ENCODE data around the gene KCNS3.

Gene KCNS3

DNA sequence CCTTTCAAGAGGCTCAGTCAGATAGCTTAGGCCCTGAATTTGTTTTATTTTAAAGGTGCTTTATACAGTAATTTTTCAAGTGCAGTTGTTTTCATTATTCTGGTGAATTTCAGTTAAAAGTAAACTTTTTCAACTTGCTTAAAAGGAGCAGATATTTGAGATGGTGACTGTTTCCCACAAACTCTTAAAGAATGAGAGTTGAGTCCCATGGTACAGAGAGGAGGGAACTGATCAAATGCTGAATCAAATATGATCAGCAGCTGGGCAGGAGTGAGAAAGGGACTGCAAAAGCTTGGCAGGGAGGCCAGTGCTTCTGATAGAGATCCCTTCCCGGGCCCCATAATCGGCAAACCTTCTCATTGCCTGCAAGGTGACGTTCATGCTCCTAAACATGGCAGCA, 91.2 kb downstream of the KCNS3 start:
- no peak for TF ChIP-seq GABPA (IDR thresholded peaks at IDR 0.05; ENCODE audit: low read depth)
- TF ChIP-seq, protein P1, sequence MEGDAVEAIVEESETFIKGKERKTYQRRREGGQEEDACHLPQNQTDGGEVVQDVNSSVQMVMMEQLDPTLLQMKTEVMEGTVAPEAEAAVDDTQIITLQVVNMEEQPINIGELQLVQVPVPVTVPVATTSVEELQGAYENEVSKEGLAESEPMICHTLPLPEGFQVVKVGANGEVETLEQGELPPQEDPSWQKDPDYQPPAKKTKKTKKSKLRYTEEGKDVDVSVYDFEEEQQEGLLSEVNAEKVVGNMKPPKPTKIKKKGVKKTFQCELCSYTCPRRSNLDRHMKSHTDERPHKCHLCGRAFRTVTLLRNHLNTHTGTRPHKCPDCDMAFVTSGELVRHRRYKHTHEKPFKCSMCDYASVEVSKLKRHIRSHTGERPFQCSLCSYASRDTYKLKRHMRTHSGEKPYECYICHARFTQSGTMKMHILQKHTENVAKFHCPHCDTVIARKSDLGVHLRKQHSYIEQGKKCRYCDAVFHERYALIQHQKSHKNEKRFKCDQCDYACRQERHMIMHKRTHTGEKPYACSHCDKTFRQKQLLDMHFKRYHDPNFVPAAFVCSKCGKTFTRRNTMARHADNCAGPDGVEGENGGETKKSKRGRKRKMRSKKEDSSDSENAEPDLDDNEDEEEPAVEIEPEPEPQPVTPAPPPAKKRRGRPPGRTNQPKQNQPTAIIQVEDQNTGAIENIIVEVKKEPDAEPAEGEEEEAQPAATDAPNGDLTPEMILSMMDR (IDR thresholded peaks at IDR 0.05; ENCODE audit: insufficient read depth, low read length), result no peak
- no peak for TF ChIP-seq SPI1 (IDR thresholded peaks at IDR 0.05; ENCODE audit: borderline replicate concordance, low read depth)
- TF ChIP-seq, protein P2, sequence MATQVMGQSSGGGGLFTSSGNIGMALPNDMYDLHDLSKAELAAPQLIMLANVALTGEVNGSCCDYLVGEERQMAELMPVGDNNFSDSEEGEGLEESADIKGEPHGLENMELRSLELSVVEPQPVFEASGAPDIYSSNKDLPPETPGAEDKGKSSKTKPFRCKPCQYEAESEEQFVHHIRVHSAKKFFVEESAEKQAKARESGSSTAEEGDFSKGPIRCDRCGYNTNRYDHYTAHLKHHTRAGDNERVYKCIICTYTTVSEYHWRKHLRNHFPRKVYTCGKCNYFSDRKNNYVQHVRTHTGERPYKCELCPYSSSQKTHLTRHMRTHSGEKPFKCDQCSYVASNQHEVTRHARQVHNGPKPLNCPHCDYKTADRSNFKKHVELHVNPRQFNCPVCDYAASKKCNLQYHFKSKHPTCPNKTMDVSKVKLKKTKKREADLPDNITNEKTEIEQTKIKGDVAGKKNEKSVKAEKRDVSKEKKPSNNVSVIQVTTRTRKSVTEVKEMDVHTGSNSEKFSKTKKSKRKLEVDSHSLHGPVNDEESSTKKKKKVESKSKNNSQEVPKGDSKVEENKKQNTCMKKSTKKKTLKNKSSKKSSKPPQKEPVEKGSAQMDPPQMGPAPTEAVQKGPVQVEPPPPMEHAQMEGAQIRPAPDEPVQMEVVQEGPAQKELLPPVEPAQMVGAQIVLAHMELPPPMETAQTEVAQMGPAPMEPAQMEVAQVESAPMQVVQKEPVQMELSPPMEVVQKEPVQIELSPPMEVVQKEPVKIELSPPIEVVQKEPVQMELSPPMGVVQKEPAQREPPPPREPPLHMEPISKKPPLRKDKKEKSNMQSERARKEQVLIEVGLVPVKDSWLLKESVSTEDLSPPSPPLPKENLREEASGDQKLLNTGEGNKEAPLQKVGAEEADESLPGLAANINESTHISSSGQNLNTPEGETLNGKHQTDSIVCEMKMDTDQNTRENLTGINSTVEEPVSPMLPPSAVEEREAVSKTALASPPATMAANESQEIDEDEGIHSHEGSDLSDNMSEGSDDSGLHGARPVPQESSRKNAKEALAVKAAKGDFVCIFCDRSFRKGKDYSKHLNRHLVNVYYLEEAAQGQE (IDR thresholded peaks at IDR 0.05; ENCODE audit: insufficient replicate concordance, low read depth), result no peak
- no peak for TF ChIP-seq POLR2AphosphoS5 (IDR thresholded peaks at IDR 0.05; ENCODE audit: low read depth)
- Histone ChIP-seq H3K27me3 (ENCODE audit: insufficient read depth, poor library complexity, severe bottlenecking) (no peaks in the 10 kb centered on the region), H3K4me3 (replicated peaks; ENCODE audit: insufficient read depth, low read length) (no peak overlapping the region), H3K27ac (replicated peaks) (no peak overlapping the region)
- no peak for DNase-seq (ENCODE audit: low read depth in 1 of 2, low spot score in 1 of 2)

DNA sequence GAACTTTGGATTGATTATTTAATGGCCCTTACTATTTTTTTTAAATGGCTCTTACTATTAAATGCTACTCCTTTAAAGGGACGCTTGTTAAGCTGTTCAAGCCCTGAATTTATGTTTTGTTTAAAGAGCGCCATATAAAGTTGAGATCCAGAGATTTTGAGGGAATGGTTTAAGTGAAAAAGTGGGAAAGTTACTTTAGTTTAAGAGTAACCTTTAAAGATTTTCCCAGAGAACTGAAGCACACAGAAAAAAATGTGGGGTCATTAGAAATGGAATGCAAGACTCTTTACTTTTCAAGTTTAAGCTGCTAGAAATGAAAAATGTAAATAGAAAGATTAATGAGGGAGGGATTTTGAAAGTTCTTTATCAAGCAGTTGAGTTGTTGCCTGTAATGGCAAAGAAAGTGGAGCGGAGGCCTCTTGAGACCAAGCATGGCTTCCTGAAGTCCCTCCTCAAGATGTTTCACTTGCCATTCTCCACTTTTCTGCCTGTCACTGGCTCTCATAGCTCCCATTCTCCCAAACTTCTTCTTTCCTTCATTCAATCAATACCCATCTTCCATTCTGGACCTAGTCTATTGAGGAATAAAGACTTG, 93.2 kb downstream of the KCNS3 start:
- TF ChIP-seq GABPA (IDR thresholded peaks at IDR 0.05; ENCODE audit: low read depth), result no peak
- TF ChIP-seq POLR2AphosphoS5 (IDR thresholded peaks at IDR 0.05; ENCODE audit: low read depth), result no peak
- TF ChIP-seq SPI1 (IDR thresholded peaks at IDR 0.05; ENCODE audit: borderline replicate concordance, low read depth), result no peak
- TF ChIP-seq, protein P2 (IDR thresholded peaks at IDR 0.05; ENCODE audit: insufficient replicate concordance, low read depth), result no peak
- TF ChIP-seq, protein P1 (IDR thresholded peaks at IDR 0.05; ENCODE audit: insufficient read depth, low read length), result no peak
- Histone ChIP-seq H3K27ac (replicated peaks) (no peak overlapping the region), H3K27me3 (ENCODE audit: insufficient read depth, poor library complexity, severe bottlenecking) (peaks cover 3% of the 10 kb centered on the region), H3K4me3 (replicated peaks; ENCODE audit: insufficient read depth, low read length) (no peak overlapping the region)
- DNase-seq (ENCODE audit: low read depth in 1 of 2, low spot score in 1 of 2), result no peak

DNA sequence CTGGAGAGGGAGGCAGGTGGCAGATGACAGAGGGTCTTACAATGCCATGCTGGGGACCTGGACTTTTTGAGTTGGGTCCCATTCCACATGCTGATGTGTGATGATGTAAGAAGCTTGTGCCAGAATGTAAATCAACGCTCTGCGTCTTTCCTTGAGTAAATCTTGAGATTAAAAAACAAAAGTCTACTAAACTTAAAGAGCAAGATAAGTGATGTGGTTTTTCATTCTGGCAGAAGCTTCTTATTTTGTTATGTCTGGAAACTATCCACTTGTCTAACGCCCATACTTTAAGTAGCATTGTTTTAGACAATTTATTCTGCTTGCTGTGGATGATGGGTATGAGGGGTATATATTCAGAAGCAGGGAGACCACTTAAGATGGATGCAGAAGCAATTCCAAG, 94.5 kb downstream of the KCNS3 start:
- H3K27me3 ChIP-seq (ENCODE audit: insufficient read depth, poor library complexity, severe bottlenecking), result peaks cover 3% of the 10 kb centered on the region

More for the DNA sequence above, 94.5 kb downstream of the KCNS3 start:
- TF ChIP-seq, protein P2 (IDR thresholded peaks at IDR 0.05; ENCODE audit: insufficient replicate concordance, low read depth), result no peak
- TF ChIP-seq SPI1 (IDR thresholded peaks at IDR 0.05; ENCODE audit: borderline replicate concordance, low read depth), result no peak
- TF ChIP-seq, protein P1 (IDR thresholded peaks at IDR 0.05; ENCODE audit: insufficient read depth, low read length), result no peak
- TF ChIP-seq GABPA (IDR thresholded peaks at IDR 0.05; ENCODE audit: low read depth), result no peak
- no peak for TF ChIP-seq POLR2AphosphoS5 (IDR thresholded peaks at IDR 0.05; ENCODE audit: low read depth)
- Histone ChIP-seq H3K27ac (replicated peaks) (no peak overlapping the region), H3K4me3 (replicated peaks; ENCODE audit: insufficient read depth, low read length) (no peak overlapping the region)
- no peak for DNase-seq (ENCODE audit: low read depth in 1 of 2, low spot score in 1 of 2)

Data from HL-60 (cell line).